Keratinocyte (primary cell): ENCODE data around the gene DCP2.

Source experiments
- CTCF ChIP-seq, 3 experiments: IDR thresholded peaks in 1 of 3; conservative IDR thresholded peaks in 1 of 3; optimal IDR thresholded peaks in 1 of 3; 2 replicates in 2 of 3; 3 replicates in 1 of 3; pipeline versions ENCODE3 to v1.5.1; 2011; ENCODE audit warnings: low read length in 3 of 3, mild to moderate bottlenecking in 3 of 3, moderate library complexity in 2 of 3, control low read depth in 1 of 3, inconsistent platforms in 1 of 3; ENCODE audit not compliant: insufficient read depth in 2 of 3; ENCODE audit errors: extremely low read depth in 1 of 3
- EZH2 ChIP-seq: IDR thresholded peaks from one replicate; pipeline ENCODE4 v1.6.1; 2012; ENCODE audit warnings: inconsistent platforms, mild to moderate bottlenecking, low read length, moderate library complexity

GRCh38 chr5:112935675-112936074 lies 40.9 kb upstream of the DCP2 start:
- TF ChIP-seq CTCF (optimal IDR thresholded peaks at IDR 0.05 in 1 of 3, IDR thresholded peaks at IDR 0.05 in 1 of 3, conservative IDR thresholded peaks at IDR 0.05 in 1 of 3; ENCODE audit: extremely low read depth in 1 of 3, insufficient read depth in 2 of 3, low read length in 3 of 3) (no peak), EZH2 (no peak)
